GM20431 (cell line): ENCODE measurements around the gene FHL1.

ENCODE experiments used
- in situ Hi-C: fragments of 300-500 bp; cut with MseI, MboI; formaldehyde crosslinking; loops from one replicate; pipeline ENCODE4 v1.15.0; 2020; ENCODE audit warnings: low sequenced_read_pairs; ENCODE audit not compliant: unreplicated experiment

FHL1 gene

GRCh38 chrX:136204571-136204970 is 57.2 kb downstream of the FHL1 start:
- in situ Hi-C loops: no loop called here

DNA sequence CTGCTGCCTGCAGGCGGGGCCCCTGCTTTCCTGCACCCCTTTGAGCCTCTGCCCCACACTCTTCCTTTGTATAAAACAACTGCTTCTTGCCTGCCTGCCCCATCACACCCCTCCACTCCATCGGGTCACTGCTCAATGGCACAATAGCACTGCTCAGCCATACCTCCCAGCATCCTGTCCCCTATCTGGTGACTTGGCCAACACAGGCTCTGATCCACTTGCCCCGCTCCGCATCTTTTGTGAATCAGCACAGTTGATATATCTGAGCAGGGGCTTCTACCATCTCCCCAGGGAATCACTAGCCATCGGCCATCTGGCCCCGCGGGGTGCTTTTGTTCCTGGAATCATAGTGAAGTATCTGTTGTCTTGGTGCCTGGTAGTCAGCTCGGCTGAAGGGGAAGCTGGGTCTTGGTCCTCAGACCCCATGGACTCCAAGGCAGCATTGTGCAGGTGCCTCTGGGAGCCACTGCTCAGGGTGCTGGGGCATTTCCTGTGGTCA is 58.6 kb downstream of the FHL1 start:
- in situ Hi-C loops: no loop called here

GRCh38 chrX:136206916-136207315 is 59.6 kb downstream of the FHL1 start:
- in situ Hi-C loops: no loop called here

- in situ Hi-C loops: no loop called here
Observed at GRCh38 chrX:136207546-136207945, 60.2 kb downstream of the FHL1 start.

DNA sequence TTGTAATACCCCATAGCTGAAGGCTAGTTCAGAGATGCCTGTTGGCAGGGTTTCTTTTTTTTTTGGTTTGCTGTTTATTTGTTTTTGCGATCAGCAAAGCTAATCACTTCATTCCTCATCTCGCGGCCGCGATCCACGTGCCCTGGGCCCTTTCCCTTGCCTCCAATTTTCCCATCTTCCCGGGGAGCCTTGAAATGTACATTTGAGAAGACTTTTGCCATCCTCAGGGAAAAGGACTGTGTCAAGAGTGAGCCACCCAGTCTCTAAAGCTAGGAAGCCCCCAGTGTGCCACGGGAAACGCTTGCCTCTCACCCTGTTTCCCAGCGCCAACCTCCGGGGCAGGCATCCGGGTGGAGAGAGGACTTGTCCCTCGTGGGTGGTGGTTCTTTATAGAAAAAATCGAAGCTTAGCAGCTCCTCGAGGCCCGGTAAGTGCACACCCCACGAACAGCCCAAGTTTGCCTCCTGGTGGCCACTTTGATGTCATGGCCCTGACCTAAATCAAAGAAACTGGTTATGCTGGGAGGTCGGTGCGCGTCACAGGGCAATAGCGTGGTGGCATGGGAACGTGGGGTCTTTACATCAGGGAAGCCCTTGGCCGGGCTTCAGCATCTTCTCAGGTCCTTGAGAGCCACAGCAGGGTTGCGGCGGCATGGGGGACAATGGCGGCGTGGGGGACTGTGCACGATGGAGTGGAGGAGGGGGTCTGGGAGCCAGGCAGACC is 61.8 kb downstream of the FHL1 start:
- in situ Hi-C loops: no loop called here

DNA sequence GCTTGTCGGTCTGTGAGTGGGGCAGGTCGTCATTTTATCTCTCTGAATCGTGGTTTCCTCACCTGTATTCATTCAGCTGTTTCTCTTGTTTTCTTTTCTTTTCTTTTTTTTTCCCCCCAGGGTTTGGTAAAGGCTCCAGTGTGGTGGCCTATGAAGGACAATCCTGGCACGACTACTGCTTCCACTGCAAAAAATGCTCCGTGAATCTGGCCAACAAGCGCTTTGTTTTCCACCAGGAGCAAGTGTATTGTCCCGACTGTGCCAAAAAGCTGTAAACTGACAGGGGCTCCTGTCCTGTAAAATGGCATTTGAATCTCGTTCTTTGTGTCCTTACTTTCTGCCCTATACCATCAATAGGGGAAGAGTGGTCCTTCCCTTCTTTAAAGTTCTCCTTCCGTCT is 62.4 kb downstream of the FHL1 start:
- in situ Hi-C loops: no loop called here

GRCh38 chrX:136210243-136210642 is 62.9 kb downstream of the FHL1 start:
- in situ Hi-C loops: no loop called here

- in situ Hi-C loops: no loop called here
Observed at GRCh38 chrX:136210806-136211205, 63.5 kb downstream of the FHL1 start.

DNA sequence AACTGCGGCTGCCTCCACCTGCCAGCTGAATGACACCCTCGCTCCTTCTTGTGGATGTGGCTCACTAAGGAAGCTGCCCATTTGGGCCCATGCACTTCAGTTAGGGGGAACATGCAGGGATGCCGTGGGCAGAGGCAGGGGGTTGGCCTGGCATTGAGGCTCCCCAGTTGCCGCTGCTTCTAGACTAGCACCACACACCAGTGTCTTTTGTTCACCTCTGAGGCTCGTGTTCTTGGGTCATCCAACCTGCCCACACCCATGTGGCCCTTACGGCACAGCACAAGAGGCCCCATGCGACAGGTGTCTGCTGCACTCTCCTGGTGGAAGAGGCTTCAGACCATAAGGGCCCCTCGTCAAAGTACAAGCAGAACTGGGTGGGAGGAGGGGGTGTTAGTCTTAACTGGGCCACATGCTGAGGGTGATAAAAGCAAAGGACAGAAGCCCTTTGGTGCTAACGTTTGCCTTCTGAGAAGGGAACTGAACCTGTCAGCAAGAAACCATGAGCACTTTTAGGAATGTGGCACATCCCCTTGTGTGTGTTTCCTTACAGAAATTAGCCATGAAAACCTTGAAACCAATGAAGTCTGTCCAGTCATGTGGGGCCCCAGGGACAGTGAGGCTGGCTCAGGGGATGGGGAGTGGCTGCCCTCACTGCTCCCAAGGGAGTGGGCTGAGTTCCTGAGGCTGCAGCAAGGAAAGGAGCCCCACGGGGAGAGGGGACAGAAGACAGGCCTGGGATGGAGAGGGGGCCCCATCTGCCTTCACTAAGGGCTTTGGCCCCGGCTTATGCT is 64.6 kb downstream of the FHL1 start:
- in situ Hi-C loops: no loop called here

- in situ Hi-C loops: no loop called here
Observed at GRCh38 chrX:136212557-136213111, 65.3 kb downstream of the FHL1 start.

GRCh38 chrX:136214551-136214950 is 67.2 kb downstream of the FHL1 start:
- in situ Hi-C loops: no loop called here

- in situ Hi-C loops: no loop called here
Observed at GRCh38 chrX:136215559-136215958, 68.2 kb downstream of the FHL1 start.

DNA sequence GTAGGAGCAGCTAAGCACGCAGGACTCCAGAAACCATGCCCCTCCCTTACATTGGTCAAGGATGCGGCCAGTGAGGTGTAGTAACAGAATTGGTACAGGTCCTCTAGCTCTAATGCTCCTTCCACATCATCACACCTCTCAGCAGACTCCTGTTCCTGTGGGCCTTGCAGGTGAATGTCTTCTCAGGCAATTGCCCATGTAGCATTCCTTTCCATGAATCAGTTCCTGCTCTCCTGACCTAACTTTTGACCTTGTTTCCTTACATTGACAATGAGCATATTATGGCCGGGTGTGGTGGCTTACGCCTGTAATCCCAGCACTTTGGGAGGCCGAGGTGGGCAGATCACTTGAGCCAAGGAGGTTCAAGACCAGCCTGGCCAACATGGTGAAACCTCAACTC is 72.6 kb downstream of the FHL1 start:
- in situ Hi-C loops: no loop called here

DNA sequence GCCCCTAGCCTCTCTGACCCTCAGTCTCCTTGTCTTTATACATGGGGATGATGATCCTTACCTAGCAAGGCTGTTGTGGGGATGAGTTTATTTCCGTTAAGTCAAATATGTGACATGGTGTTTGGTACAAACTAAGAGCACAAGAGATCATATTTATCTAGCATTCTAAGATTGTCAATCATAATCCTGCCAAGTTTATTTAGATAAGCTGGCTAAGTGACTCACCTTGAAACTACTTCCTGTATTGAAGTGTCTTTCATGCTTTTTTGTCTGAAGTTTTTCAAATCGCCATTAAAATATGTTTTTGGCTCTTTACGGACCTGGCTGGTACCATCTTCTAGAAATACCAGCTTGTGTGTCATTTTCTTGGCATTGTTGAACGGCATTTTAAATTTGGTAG is 73.2 kb downstream of the FHL1 start:
- in situ Hi-C loops: no loop called here

DNA sequence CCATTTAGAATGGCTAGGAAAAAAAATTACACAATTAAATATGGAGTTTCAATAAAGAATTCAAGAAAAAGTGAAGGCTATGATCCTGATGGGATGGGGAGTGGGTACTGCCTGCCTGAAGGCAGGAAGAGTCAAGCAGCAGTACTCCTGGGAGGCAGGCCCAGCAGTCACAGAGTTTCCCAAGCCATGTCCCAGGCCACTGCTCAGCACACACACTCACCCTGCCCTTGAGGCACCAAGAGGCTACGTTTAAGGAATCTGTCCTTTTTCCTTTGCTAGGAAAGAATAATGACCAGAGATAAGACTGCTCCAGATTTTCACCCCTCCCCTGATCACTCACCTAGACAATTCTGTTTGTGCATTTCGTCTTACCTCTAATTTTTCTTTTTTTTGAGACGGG is 73.6 kb downstream of the FHL1 start:
- in situ Hi-C loops: no loop called here

GRCh38 chrX:136221851-136222513 is 74.6 kb downstream of the FHL1 start:
- in situ Hi-C loops: no loop called here

- in situ Hi-C loops: no loop called here
Observed at GRCh38 chrX:136227074-136227473, 79.7 kb downstream of the FHL1 start.

DNA sequence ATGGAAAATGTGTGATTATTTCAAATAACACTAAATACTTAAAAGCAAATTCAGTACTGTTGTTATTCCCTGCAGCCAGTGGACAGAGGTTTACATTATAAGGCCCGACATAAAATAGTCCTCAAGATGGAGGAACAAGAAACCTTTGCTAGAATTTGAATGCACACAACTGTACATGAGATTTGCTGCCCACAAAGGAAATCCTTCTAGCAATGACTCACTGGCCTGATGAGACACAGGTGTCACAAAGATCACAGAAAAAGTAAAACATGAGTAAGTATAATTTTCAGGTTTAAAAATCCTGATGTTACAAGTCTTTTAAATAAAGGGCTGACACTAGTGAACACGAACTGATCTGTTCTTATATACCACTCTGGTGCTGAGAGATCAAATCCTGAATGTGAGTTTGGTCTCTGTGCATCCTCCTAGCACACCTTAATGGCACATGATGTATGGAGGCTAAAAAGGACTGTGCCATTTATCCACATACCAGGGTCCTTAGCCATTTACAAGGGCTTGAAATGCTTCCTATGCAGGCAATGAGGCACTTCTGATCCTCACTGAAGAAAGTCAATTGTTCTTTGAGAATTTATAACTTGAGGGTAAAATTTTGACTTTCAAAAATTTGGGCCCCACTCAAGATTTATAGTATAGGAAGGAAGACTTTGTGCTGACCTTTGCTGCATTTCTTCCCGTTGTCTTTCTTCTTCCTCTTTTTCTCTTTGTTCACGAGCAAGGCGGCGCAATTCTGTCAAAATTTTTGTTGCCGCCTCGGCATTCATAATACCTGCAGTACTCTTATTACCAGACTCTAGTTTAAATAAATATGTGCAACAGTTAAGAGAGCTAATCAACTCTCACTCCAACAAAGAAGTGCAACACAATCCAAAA is 80.9 kb downstream of the FHL1 start:
- in situ Hi-C loops: no loop called here

GRCh38 chrX:136228839-136229207 is 81.5 kb downstream of the FHL1 start:
- in situ Hi-C loops: no loop called here

DNA sequence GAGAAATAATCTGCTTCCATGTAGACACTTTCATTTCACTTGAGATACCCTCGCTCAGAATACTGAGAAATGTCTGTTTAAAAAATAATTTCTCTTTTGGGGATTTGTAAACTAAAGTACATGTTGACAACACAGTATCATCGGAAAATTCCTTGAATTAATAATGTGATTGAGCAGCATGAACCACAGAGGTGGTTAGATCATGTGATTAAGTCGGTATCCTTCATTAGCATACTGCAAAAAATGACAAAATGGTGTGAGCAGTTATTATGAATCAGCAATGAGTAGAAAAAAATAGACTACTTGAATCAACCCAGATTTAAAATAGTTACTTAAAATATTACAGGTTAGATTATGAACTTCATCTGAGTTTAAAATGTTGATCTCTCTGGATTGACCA is 89.7 kb downstream of the FHL1 start:
- in situ Hi-C loops: no loop called here
